ENCODE measurements around the gene SLC4A11.
"Not testable (repeated sequence)": the region's sequence is repeated elsewhere in the genome, so short reads cannot be mapped to it uniquely, and the experiment has no call there.

SLC4A11 gene

GRCh38 chr20:3227936-3228749 lies 10.8 kb downstream of the SLC4A11 start:
- DNase-seq (ENCODE audit: low read depth in 2 of 2), result no peak

- DNase-seq (ENCODE audit: low read depth in 2 of 2), result no peak
Measured at GRCh38 chr20:3227506-3227905, 11.5 kb downstream of the SLC4A11 start.

GRCh38 chr20:3226864-3227263 lies 12.1 kb downstream of the SLC4A11 start:
- no peak for DNase-seq (ENCODE audit: low read depth in 2 of 2)

- no peak for DNase-seq (ENCODE audit: low read depth in 2 of 2)
Measured at GRCh38 chr20:3226093-3226492, 12.9 kb downstream of the SLC4A11 start.

GRCh38 chr20:3224681-3225421 lies 14.1 kb downstream of the SLC4A11 start:
- no peak for DNase-seq (ENCODE audit: low read depth in 2 of 2)

GRCh38 chr20:3223994-3224680 lies 14.9 kb downstream of the SLC4A11 start:
- no peak for DNase-seq (ENCODE audit: low read depth in 2 of 2)

GRCh38 chr20:3223651-3223993 lies 15.4 kb downstream of the SLC4A11 start:
- DNase-seq (ENCODE audit: low read depth in 2 of 2), result no peak

GRCh38 chr20:3222635-3223600 lies 16.1 kb downstream of the SLC4A11 start:
- DNase-seq (ENCODE audit: low read depth in 2 of 2), result no peak

GRCh38 chr20:3221398-3222226 lies 17.4 kb downstream of the SLC4A11 start:
- no peak for DNase-seq (ENCODE audit: low read depth in 2 of 2)

GRCh38 chr20:3218307-3218988 lies 20.5 kb downstream of the SLC4A11 start:
- DNase-seq (ENCODE audit: low read depth in 2 of 2), result peak; percentile 60 to 69

- not testable (repeated sequence) for DNase-seq (ENCODE audit: low read depth in 2 of 2)
Measured at GRCh38 chr20:3215359-3215917, 23.6 kb downstream of the SLC4A11 start.

GRCh38 chr20:3213226-3213625 lies 25.8 kb downstream of the SLC4A11 start:
- no peak for DNase-seq (ENCODE audit: low read depth in 2 of 2)

GRCh38 chr20:3210346-3210745 lies 28.6 kb downstream of the SLC4A11 start:
- DNase-seq (ENCODE audit: low read depth in 2 of 2), result no peak

GRCh38 chr20:3209946-3210317 lies 29.1 kb downstream of the SLC4A11 start:
- DNase-seq (ENCODE audit: low read depth in 2 of 2), result no peak

- peak; percentile 34 to 45 for DNase-seq (ENCODE audit: low read depth in 2 of 2)
Measured at GRCh38 chr20:3209257-3209945, 29.6 kb downstream of the SLC4A11 start, which contains the start of gene ITPA. ITPA (plus strand) TSS chr20:3209498; CDS start chr20:3209552, 54 bp downstream.

- no peak for DNase-seq (ENCODE audit: low read depth in 2 of 2)
Measured at GRCh38 chr20:3208786-3209256, 30.2 kb downstream of the SLC4A11 start.

- DNase-seq (ENCODE audit: low read depth in 2 of 2), result peak; percentile 91
Measured at GRCh38 chr20:3204124-3204794, 34.7 kb downstream of the SLC4A11 start, which contains the start of gene DDRGK1. DDRGK1 (minus strand) TSS chr20:3204682; CDS start chr20:3204627, 55 bp downstream.

All from stimulated activated CD4-positive, alpha-beta T cell treated with anti-CD3 and anti-CD28 coated beads, Interleukin-1b, Interleukin-23, amount 100 ng/mL, for 4 hours (primary cell).